ENCODE results near the gene CCDC12. TPM values are rescaled to one million over a fixed set of nuclear protein-coding genes. Genes with fewer than 3 reads are reported as not detected.

CCDC12 gene
- total and polyA plus RNA-seq, 7 donors, result 33.1 to 80.9 (median 41.0) TPM

DNA sequence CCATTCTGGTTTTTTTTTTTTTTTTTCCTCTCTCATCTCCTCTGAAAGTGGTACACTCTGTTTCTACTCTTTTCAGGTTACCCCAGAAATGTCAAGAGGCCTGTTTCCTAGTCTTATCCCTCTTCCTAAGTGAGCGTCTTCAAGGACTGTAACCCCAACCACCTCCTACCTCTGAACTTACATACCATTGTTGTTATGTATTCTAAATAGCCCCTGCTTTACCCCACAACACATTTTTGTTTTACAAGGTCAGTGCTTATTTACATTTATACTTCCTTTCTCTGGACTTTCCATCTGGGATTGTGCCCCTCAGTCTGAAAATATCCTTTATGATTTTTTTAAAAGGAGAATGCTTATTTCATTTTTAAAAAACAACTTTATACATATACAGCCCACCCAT lies 60.3 kb downstream of the CCDC12 start:
- 77 to 92% methylated on average over 1 of the region's 1 CpG for WGBS, 2 donors
- Histone ChIP-seq H3K27me3 (no peaks in the 10 kb centered on the region), H3K4me1 (peaks cover 0 to 12% (median 10%) of the 10 kb centered on the region in 4 donors), H3K27ac (no peak overlapping the region), H3K36me3 (peaks cover 3 to 51% (median 31%) of the 10 kb centered on the region in 4 donors), H3K4me3 (no peak overlapping the region), H3K9me3 (no peaks in the 10 kb centered on the region)
- no peak for DNase-seq
- TF ChIP-seq POLR2A (IDR thresholded peaks at IDR 0.05) (no peak), EP300 (IDR thresholded peaks at IDR 0.05) (no peak), POLR2AphosphoS5 (IDR thresholded peaks at IDR 0.05) (no peak)
- TF ChIP-seq, protein P1, sequence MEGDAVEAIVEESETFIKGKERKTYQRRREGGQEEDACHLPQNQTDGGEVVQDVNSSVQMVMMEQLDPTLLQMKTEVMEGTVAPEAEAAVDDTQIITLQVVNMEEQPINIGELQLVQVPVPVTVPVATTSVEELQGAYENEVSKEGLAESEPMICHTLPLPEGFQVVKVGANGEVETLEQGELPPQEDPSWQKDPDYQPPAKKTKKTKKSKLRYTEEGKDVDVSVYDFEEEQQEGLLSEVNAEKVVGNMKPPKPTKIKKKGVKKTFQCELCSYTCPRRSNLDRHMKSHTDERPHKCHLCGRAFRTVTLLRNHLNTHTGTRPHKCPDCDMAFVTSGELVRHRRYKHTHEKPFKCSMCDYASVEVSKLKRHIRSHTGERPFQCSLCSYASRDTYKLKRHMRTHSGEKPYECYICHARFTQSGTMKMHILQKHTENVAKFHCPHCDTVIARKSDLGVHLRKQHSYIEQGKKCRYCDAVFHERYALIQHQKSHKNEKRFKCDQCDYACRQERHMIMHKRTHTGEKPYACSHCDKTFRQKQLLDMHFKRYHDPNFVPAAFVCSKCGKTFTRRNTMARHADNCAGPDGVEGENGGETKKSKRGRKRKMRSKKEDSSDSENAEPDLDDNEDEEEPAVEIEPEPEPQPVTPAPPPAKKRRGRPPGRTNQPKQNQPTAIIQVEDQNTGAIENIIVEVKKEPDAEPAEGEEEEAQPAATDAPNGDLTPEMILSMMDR (IDR thresholded peaks at IDR 0.05), result no peak
- intact Hi-C loops (cut with DNase I), result loop anchor here (10.0 kb wide), 1 partner anchor 409 kb away; no protein-coding TSS in a partner anchor

DNA sequence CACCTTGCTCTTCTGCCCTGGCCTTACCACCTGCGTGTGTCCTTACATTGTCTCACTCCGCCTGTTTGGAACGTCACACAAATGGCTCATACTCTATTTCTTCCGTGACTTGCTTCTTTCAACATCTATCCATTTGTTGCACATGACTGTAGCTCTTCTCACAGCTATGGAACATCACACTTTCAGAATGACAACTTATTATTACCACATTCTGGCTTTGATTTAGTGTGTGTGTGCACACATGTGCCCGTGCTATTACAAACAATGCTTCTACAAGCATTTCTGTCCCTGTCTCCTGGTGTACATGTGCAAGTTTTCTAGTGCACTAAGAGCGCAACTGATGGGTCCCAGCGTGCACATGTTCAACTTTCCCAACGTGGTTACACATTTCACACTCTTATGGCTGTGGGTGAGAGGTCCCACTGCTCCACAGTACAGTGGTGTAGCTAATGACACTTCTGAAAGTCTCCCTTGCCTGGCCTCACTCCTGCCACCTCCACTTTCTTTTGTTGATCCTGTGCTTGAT lies 61.2 kb downstream of the CCDC12 start:
- Histone ChIP-seq H3K27ac (no peak overlapping the region), H3K4me1 (peaks cover 0 to 12% (median 10%) of the 10 kb centered on the region in 4 donors), H3K27me3 (no peaks in the 10 kb centered on the region), H3K9me3 (no peaks in the 10 kb centered on the region), H3K36me3 (peaks cover 0 to 41% (median 22%) of the 10 kb centered on the region in 4 donors), H3K4me3 (no peak overlapping the region)
- 76 to 84% methylated on average over 8 of the region's 8 CpGs for WGBS, 2 donors
- no peak for DNase-seq
- no peak for TF ChIP-seq POLR2A (IDR thresholded peaks at IDR 0.05)
- no peak for TF ChIP-seq EP300 (IDR thresholded peaks at IDR 0.05)
- TF ChIP-seq, protein P1 (IDR thresholded peaks at IDR 0.05), result no peak
- no peak for TF ChIP-seq POLR2AphosphoS5 (IDR thresholded peaks at IDR 0.05)
- intact Hi-C loops (cut with DNase I), result loop anchor here (10.0 kb wide), 1 partner anchor 409 kb away; no protein-coding TSS in a partner anchor

DNA sequence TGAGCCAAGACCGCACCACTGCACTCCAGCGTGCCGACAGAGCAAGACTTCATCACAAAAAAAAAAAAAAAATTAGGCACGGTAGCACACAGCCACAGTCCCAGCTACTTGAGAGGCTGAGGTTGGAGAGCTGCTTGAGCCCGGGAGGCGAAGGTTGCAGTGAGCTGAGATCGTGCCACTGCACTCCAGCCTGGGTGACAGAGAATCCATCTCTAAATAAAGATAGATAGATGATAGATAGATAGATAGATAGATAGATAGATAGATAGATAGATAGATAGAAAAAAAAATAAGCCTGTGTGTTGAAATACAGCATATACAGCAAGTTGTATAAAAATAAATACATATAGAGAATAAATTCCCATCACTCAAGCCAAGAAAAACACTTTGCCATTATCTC lies 61.7 kb downstream of the CCDC12 start:
- intact Hi-C loops (cut with DNase I), result loop anchor here (10.0 kb wide), 1 partner anchor 410 kb away; no protein-coding TSS in a partner anchor
- H3K9me3 ChIP-seq, result no peaks in the 10 kb centered on the region
- no peaks in the 10 kb centered on the region for H3K27me3 ChIP-seq
- H3K36me3 ChIP-seq, result peaks cover 0 to 36% (median 18%) of the 10 kb centered on the region in 4 donors
- H3K4me3 ChIP-seq, result no peak overlapping the region
- H3K27ac ChIP-seq, result no peak overlapping the region
- peaks cover 0 to 12% (median 11%) of the 10 kb centered on the region in 4 donors for H3K4me1 ChIP-seq
- DNase-seq, result no peak
- TF ChIP-seq, protein P1 (IDR thresholded peaks at IDR 0.05), result no peak
- no peak for TF ChIP-seq POLR2AphosphoS5 (IDR thresholded peaks at IDR 0.05)
- no peak for TF ChIP-seq POLR2A (IDR thresholded peaks at IDR 0.05)
- TF ChIP-seq EP300 (IDR thresholded peaks at IDR 0.05), result no peak
- 94 to 95% methylated on average over 7 of the region's 7 CpGs for WGBS, 2 donors

DNA sequence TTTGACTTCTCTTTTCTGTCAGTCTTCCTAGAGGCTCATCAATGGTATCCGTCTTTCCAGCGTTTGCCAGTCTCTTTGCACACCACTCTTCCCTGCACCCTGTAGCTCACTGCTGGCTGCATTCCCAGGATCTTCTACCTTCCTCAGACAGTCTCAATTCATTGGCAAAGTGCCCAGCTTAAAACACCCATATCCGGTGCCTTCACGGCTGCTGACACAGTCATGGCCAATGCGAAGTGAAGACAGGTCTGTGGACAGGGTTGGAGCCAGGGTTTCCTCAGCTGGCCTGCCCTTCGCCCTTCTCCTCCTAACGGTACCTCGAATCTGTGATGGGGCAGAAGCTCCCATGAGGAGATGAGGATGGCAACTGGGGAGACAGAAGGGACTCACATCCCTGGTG lies 62.9 kb downstream of the CCDC12 start:
- intact Hi-C loops (cut with DNase I), result loop anchor here (10.0 kb wide), 1 partner anchor 411 kb away; no protein-coding TSS in a partner anchor
- Histone ChIP-seq H3K9me3 (no peaks in the 10 kb centered on the region), H3K4me1 (peaks cover 0 to 24% (median 19%) of the 10 kb centered on the region in 4 donors), H3K4me3 (no peak overlapping the region), H3K36me3 (peaks cover 0 to 24% (median 8%) of the 10 kb centered on the region in 4 donors), H3K27me3 (no peaks in the 10 kb centered on the region), H3K27ac (no peak overlapping the region)
- 14 to 64% methylated on average over 8 of the region's 8 CpGs for WGBS, 2 donors
- no peak for TF ChIP-seq EP300 (IDR thresholded peaks at IDR 0.05)
- no peak for TF ChIP-seq POLR2AphosphoS5 (IDR thresholded peaks at IDR 0.05)
- TF ChIP-seq POLR2A (IDR thresholded peaks at IDR 0.05), result no peak
- TF ChIP-seq, protein P1 (IDR thresholded peaks at IDR 0.05), result no peak
- DNase-seq, result peak; percentile 71

Data from sigmoid colon (tissue), 7 donors.